ENCODE data around the gene SLC4A8. TPM values are rescaled to one million over a fixed set of nuclear protein-coding genes. Genes with fewer than 3 reads are reported as not detected.

Gene SLC4A8
- total RNA-seq, 1 donor from 2014 or later, result 18.5 TPM

GRCh38 chr12:51470116-51470515 lies 45.5 kb downstream of the SLC4A8 start:
- no peak overlapping the region for H3K27ac Mint-ChIP-seq
- DNase-seq (ENCODE audit: extremely low spot score, unreplicated experiment), result no peak
- no peak for TF ChIP-seq CTCF (conservative IDR thresholded peaks at IDR 0.05)

GRCh38 chr12:51471111-51471864 lies 46.7 kb downstream of the SLC4A8 start:
- DNase-seq (ENCODE audit: extremely low spot score, unreplicated experiment), result no peak
- no peaks in the 10 kb centered on the region for H3K9me3 Mint-ChIP-seq
- peaks cover 20% of the 10 kb centered on the region for H3K36me3 Mint-ChIP-seq
- H3K27ac Mint-ChIP-seq, result no peak overlapping the region
- H3K4me3 Mint-ChIP-seq, result no peak overlapping the region
- no peak for TF ChIP-seq CTCF (conservative IDR thresholded peaks at IDR 0.05)
- H3K4me1 Mint-ChIP-seq (ENCODE audit: unreplicated experiment), result no peaks in the 10 kb centered on the region
- no peaks in the 10 kb centered on the region for H3K27me3 Mint-ChIP-seq

More at GRCh38 chr12:51470116-51470515, 45.5 kb downstream of the SLC4A8 start:
- no peaks in the 10 kb centered on the region for H3K4me1 Mint-ChIP-seq (ENCODE audit: unreplicated experiment)
- peaks cover 15% of the 10 kb centered on the region for H3K36me3 Mint-ChIP-seq
- H3K9me3 Mint-ChIP-seq, result no peaks in the 10 kb centered on the region
- no peak overlapping the region for H3K4me3 Mint-ChIP-seq
- H3K27me3 Mint-ChIP-seq, result no peaks in the 10 kb centered on the region

- Mint-ChIP-seq H3K27me3 (no peaks in the 10 kb centered on the region), H3K9me3 (no peaks in the 10 kb centered on the region), H3K4me3 (no peak overlapping the region), H3K4me1 (ENCODE audit: unreplicated experiment) (no peaks in the 10 kb centered on the region), H3K36me3 (peaks cover 20% of the 10 kb centered on the region), H3K27ac (no peak overlapping the region)
- no peak for DNase-seq (ENCODE audit: extremely low spot score, unreplicated experiment)
- TF ChIP-seq CTCF (conservative IDR thresholded peaks at IDR 0.05), result no peak
Measured at GRCh38 chr12:51472984-51473383, 48.4 kb downstream of the SLC4A8 start.

- H3K4me1 Mint-ChIP-seq (ENCODE audit: unreplicated experiment), result no peaks in the 10 kb centered on the region
- H3K36me3 Mint-ChIP-seq, result peaks cover 17% of the 10 kb centered on the region
- DNase-seq (ENCODE audit: extremely low spot score, unreplicated experiment), result no peak
- no peak overlapping the region for H3K27ac Mint-ChIP-seq
- no peaks in the 10 kb centered on the region for H3K9me3 Mint-ChIP-seq
- TF ChIP-seq CTCF (conservative IDR thresholded peaks at IDR 0.05), result no peak
- H3K27me3 Mint-ChIP-seq, result no peaks in the 10 kb centered on the region
- no peak overlapping the region for H3K4me3 Mint-ChIP-seq
Measured at GRCh38 chr12:51473947-51474346, 49.3 kb downstream of the SLC4A8 start.

GRCh38 chr12:51475543-51475942 lies 50.9 kb downstream of the SLC4A8 start:
- no peaks in the 10 kb centered on the region for H3K27me3 Mint-ChIP-seq
- H3K36me3 Mint-ChIP-seq, result peaks cover 20% of the 10 kb centered on the region
- DNase-seq (ENCODE audit: extremely low spot score, unreplicated experiment), result no peak

More at GRCh38 chr12:51475543-51475942, 50.9 kb downstream of the SLC4A8 start:
- TF ChIP-seq CTCF (conservative IDR thresholded peaks at IDR 0.05), result no peak
- Mint-ChIP-seq H3K9me3 (no peaks in the 10 kb centered on the region), H3K4me1 (ENCODE audit: unreplicated experiment) (no peaks in the 10 kb centered on the region), H3K4me3 (no peak overlapping the region), H3K27ac (no peak overlapping the region)

All from type B pancreatic cell (in vitro differentiated cells).